SIG-M5 treated with dmso at 0.1 percent for 504 hours (cell line): ENCODE measurements around the gene ZMIZ1.

Experiments used
- DNase-seq: peaks from one replicate; lab custom pipeline; 2025; ENCODE audit not compliant: unreplicated experiment; lab: John Stamatoyannopoulos, UW

The ZMIZ1 gene

GRCh38 chr10:79258894-79259293 is 190.1 kb downstream of the ZMIZ1 start:
- DNase-seq, result no peak

GRCh38 chr10:79259834-79260233 is 191.1 kb downstream of the ZMIZ1 start:
- DNase-seq, result no peak

GRCh38 chr10:79260811-79261740 is 192.3 kb downstream of the ZMIZ1 start:
- no peak for DNase-seq

GRCh38 chr10:79262131-79262530 is 193.4 kb downstream of the ZMIZ1 start:
- DNase-seq, result no peak

GRCh38 chr10:79262959-79263746 is 194.4 kb downstream of the ZMIZ1 start:
- no peak for DNase-seq

GRCh38 chr10:79263939-79264338 is 195.2 kb downstream of the ZMIZ1 start:
- DNase-seq, result no peak

GRCh38 chr10:79264942-79265341 is 196.2 kb downstream of the ZMIZ1 start:
- DNase-seq, result peak; percentile 55

GRCh38 chr10:79266084-79266483 is 197.3 kb downstream of the ZMIZ1 start:
- DNase-seq, result no peak

GRCh38 chr10:79266543-79267312 is 198.0 kb downstream of the ZMIZ1 start:
- peak; percentile 80 for DNase-seq

GRCh38 chr10:79267499-79267898 is 198.7 kb downstream of the ZMIZ1 start:
- DNase-seq, result no peak

- DNase-seq, result no peak
These were observed 199.4 kb downstream of the ZMIZ1 start for GRCh38 chr10:79268161-79268601.

- DNase-seq, result no peak
These were observed 200.0 kb downstream of the ZMIZ1 start for GRCh38 chr10:79268742-79269141.

GRCh38 chr10:79269443-79269842 is 200.7 kb downstream of the ZMIZ1 start:
- DNase-seq, result no peak

GRCh38 chr10:79269969-79270368 is 201.2 kb downstream of the ZMIZ1 start:
- no peak for DNase-seq

- peak; percentile 65 for DNase-seq
These were observed 201.9 kb downstream of the ZMIZ1 start for GRCh38 chr10:79270466-79271246.

- DNase-seq, result no peak
These were observed 203.6 kb downstream of the ZMIZ1 start for GRCh38 chr10:79272353-79272752.

- DNase-seq, result no peak
These were observed 204.8 kb downstream of the ZMIZ1 start for GRCh38 chr10:79273604-79274003.

- DNase-seq, result peak; percentile 76
These were observed 205.7 kb downstream of the ZMIZ1 start for GRCh38 chr10:79274279-79275104.

- no peak for DNase-seq
These were observed 206.3 kb downstream of the ZMIZ1 start for GRCh38 chr10:79275105-79275430.

GRCh38 chr10:79275431-79275851 is 206.7 kb downstream of the ZMIZ1 start:
- no peak for DNase-seq
